Fibroblast of pulmonary artery (primary cell): ENCODE data around the gene IZUMO4.
"Not testable (repeated sequence)": the region's sequence is repeated elsewhere in the genome, so short reads cannot be mapped to it uniquely, and the experiment has no call there.

Experiments
- DNase-seq: peaks from one replicate; pipeline ENCODE4 v3.0.0-alpha.2; 2010; ENCODE audit warnings: low read depth
- H3K4me3 ChIP-seq: replicated peaks from 2 replicates; pipeline ENCODE4 v1.5.1; 2011; ENCODE audit warnings: low read depth, mild to moderate bottlenecking, control low read depth, low read length, moderate library complexity
- CTCF ChIP-seq: IDR thresholded peaks from 2 replicates; pipeline ENCODE4 v1.5.1; 2011; ENCODE audit warnings: mild to moderate bottlenecking, control low read depth, low read length, inconsistent platforms; ENCODE audit errors: missing control alignments

IZUMO4 gene

GRCh38 chr19:2122251-2122650, 25.5 kb downstream of the IZUMO4 start:
- H3K4me3 ChIP-seq = no peak overlapping the region
- no peak for TF ChIP-seq CTCF
- DNase-seq = no peak

GRCh38 chr19:2122982-2123381, 26.3 kb downstream of the IZUMO4 start:
- DNase-seq = no peak
- TF ChIP-seq CTCF = no peak
- no peak overlapping the region for H3K4me3 ChIP-seq

- no peak for TF ChIP-seq CTCF
- DNase-seq = peak; percentile 10
- no peak overlapping the region for H3K4me3 ChIP-seq
Observed at GRCh38 chr19:2123682-2124387, 27.1 kb downstream of the IZUMO4 start.

- no peak for DNase-seq
- H3K4me3 ChIP-seq = no peak overlapping the region
Observed at GRCh38 chr19:2126879-2127518, 30.3 kb downstream of the IZUMO4 start.

GRCh38 chr19:2127758-2128157, 31.0 kb downstream of the IZUMO4 start:
- TF ChIP-seq CTCF = no peak
- no peak overlapping the region for H3K4me3 ChIP-seq
- no peak for DNase-seq

More at GRCh38 chr19:2126879-2127518, 30.3 kb downstream of the IZUMO4 start:
- no peak for TF ChIP-seq CTCF

GRCh38 chr19:2128252-2128651, 31.5 kb downstream of the IZUMO4 start:
- not testable (repeated sequence) for H3K4me3 ChIP-seq, DNase-seq

GRCh38 chr19:2129022-2129421, 32.3 kb downstream of the IZUMO4 start:
- DNase-seq = no peak
- TF ChIP-seq CTCF = no peak
- H3K4me3 ChIP-seq = no peak overlapping the region
